Measurements from ENCODE around the gene LIN28A.

Gene LIN28A

GRCh38 chr1:26388791-26389445 lies 21.7 kb upstream of the LIN28A start:
- no peak for DNase-seq

GRCh38 chr1:26389604-26390247 lies 20.9 kb upstream of the LIN28A start:
- no peak for DNase-seq

- DNase-seq: peak; percentile 70
These were observed 19.2 kb upstream of the LIN28A start for GRCh38 chr1:26391450-26391849.

GRCh38 chr1:26395754-26396153 lies 14.9 kb upstream of the LIN28A start:
- DNase-seq: no peak

- DNase-seq: no peak
These were observed 11.6 kb upstream of the LIN28A start for GRCh38 chr1:26399034-26399433.

GRCh38 chr1:26401891-26402290 lies 8.7 kb upstream of the LIN28A start:
- no peak for DNase-seq

- no peak for DNase-seq
These were observed 7.0 kb upstream of the LIN28A start for GRCh38 chr1:26403656-26404055.

- DNase-seq: no peak
These were observed 6.0 kb upstream of the LIN28A start for GRCh38 chr1:26404641-26405040.

- DNase-seq: no peak
These were observed 5.2 kb upstream of the LIN28A start for GRCh38 chr1:26405281-26405915.

- DNase-seq: peak; percentile 93
These were observed 2.0 kb upstream of the LIN28A start for GRCh38 chr1:26408604-26409003.

GRCh38 chr1:26409191-26409807 lies 1.3 kb upstream of the LIN28A start:
- peak; percentile 89 for DNase-seq

- peak; percentile 70 for DNase-seq
These were observed 1.0 kb downstream of the LIN28A start for GRCh38 chr1:26411624-26412074.

- peak; percentile 86 for DNase-seq
These were observed 1.7 kb downstream of the LIN28A start for GRCh38 chr1:26412180-26412840.

GRCh38 chr1:26413031-26413430 lies 2.4 kb downstream of the LIN28A start:
- DNase-seq: no peak

- peak; percentile 97 for DNase-seq
These were observed 6.6 kb downstream of the LIN28A start for GRCh38 chr1:26417111-26417759.

- peak; percentile 97 for DNase-seq
These were observed 8.3 kb downstream of the LIN28A start for GRCh38 chr1:26418865-26419349.

GRCh38 chr1:26419494-26419893 lies 8.9 kb downstream of the LIN28A start:
- DNase-seq: no peak

- no peak for DNase-seq
These were observed 19.1 kb downstream of the LIN28A start for GRCh38 chr1:26429721-26430120.

GRCh38 chr1:26431979-26432695 lies 21.5 kb downstream of the LIN28A start, which contains the start of gene DHDDS:
DHDDS (plus strand) TSS chr1:26432321; CDS start chr1:26432946, 625 bp downstream.
- peak; percentile 99 for DNase-seq

GRCh38 chr1:26432793-26433192 lies 22.2 kb downstream of the LIN28A start:
- no peak for DNase-seq

- no peak for DNase-seq
These were observed 23.6 kb downstream of the LIN28A start for GRCh38 chr1:26434161-26434752.

Measured in islet precursor cell (in vitro differentiated cells).